SH-SY5Y (cell line): ENCODE measurements around the gene PLAC1.

Experiments
- GATA2 ChIP-seq: IDR thresholded peaks from 2 replicates; pipeline ENCODE4 v1.6.1; 2011; ENCODE audit warnings: mild to moderate bottlenecking, low read depth, low read length
- GATA3 ChIP-seq: IDR thresholded peaks from 2 replicates; pipeline ENCODE4 v1.6.1; 2011; ENCODE audit warnings: low read depth, mild to moderate bottlenecking, low read length, moderate library complexity

GRCh38 chrX:134688839-134689238 lies 30.6 kb upstream of the PLAC1 start:
- TF ChIP-seq GATA2 (no peak), GATA3 (no peak)
